Activated CD4-positive, alpha-beta T cell treated with anti-CD3 and anti-CD28 coated beads, Interleukin-2, amount 50 U/mL, for 48 hours (primary cell): ENCODE results near the gene PIEZO1.

Experiments used
- DNase-seq, 2 experiments: peaks; one replicate each; pipeline ENCODE4 v3.0.0-alpha.2; 2020

PIEZO1 gene

GRCh38 chr16:88732961-88733294, 52.1 kb downstream of the PIEZO1 start:
- no peak for DNase-seq

DNA sequence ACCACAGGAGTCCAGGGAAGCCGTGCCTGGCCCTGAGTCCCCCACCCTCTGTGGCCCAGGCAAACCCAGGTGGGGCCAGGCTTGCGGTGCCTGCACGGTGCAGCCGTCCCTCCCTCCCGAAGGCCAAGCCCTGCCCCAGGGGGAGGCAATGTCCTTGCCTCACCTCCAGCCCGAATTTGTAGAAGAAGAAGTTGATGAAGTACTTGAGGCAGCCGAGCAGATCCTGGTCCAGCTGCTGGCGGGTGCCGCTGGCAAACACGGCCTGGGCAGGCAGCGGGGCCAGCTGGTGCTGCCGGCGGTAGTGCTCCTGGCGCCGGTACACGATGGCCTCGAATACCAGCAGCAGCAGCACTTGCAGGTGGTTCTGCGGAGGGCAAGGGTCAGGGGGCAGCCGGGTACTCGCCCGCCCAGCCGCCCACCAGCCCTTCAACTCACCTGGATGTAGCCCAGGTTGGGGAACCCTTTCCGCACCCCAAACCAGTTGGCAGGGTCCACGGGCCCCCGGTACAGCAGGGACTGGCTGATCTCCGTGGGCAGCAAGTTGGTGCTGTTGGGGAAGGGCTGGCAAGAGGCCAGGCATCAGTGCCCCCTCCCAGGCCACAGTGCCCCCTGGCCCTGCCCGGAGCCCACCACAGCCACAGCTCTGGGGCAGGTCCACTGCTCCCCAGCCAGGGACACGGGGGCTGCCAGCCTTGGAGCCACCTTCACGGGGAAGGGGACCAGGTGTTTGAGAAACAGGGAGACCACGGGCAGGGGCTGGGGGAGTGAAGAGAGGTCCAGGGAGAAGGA, 52.7 kb downstream of the PIEZO1 start:
- no peak for DNase-seq

DNA sequence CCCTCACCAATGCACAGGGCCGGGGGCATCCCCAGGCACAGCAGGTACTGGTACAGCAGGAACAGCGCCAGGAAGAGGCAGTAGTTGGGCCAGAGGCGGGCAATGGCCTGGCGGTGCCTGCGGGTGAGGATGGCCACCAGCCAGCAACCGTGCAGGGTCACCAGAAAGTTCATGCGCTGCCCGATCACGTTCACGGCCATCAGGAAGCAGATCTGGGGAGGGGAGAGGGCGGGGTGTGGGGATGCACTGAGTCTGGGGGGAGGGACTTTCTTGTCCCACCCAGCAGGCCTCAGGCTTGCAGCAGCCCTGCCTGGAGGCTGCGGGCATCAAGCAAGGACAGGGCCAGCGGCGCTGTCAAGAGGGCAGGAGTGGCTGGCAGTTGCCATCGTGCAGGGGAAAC, 53.3 kb downstream of the PIEZO1 start:
- DNase-seq = no peak

DNA sequence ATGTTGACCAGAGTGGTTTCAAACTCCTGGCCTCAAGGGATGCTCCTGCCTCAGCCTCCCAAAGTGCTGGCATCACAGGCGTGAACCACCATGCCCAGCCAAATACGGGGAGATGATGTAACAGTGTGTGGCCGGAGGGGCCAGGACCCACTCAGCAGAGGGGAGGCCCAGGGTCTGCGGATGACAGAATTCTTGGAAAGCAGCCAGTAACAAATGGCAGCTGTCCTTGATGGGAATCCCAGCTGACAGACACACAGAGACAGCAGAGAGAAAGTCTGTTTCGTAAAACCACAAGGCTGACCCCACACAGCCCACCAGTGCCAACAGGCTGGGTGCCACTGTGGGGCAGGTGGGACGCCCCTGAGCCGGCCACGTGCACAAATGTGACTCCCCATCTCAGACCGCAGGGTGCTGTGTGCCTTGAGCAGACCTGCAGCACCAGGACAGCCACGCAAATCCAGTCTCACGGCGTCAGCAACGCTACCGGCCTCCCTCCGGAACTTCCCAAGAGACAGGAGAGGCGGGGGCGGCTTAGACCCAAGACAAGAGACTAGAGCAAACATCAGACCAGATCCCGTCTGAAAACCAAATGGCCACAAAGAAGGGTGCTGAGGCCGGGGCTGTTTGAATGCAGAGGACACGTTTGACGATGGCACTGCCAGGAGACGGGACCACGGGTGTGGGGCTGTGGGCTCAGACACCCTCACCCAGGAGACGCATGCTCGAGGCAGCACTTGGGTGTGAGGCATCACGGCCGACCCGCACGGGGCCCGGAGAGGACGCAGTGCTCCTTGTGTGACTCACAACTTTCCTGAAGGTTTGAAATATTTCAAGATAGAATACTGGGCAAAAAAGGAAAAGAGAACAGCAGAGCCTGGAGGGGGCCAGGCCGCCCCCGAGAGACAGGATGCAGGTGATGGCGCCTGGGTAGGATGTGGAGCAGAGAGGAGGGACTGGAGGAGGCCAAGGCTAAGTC, 54.1 kb downstream of the PIEZO1 start:
- no peak for DNase-seq

DNA sequence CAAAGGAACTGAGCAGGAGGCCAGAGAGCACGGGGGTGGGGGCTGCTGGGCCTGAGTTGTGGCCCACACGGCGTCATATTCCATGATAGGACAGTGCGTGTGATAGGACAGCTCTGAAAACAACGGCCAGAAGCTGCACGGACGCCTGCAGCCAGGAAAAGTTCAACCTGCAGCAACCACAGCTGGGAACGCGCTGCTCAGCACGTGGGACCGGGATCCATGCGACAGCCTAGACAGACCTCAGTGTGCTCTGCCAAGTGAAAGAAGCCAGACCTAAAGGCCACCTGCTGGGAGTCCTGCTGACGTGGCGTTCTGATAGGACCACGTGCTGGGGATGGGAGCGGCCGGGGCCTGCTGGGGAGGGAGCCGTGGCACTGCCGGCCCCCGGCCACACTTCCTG, 57.1 kb downstream of the PIEZO1 start:
- DNase-seq = no peak

GRCh38 chr16:88726981-88727380, 58.0 kb downstream of the PIEZO1 start:
- DNase-seq = no peak

DNA sequence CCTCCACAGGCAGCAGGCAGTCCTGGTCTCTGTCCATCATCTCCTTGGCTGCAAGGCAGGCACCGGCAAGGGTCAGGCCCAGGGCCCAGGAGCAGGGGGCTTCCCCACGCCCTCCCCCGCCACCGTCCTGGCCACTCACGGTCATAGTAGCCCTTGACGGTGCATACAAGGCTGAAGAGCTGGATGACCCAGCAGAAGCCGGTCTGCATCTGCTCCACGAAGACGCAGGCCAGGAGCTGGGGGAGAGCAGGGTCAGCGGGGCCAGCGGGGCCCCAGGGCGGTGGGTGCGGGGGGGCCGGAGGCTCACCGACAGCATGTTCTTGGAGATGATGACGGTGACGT, 58.6 kb downstream of the PIEZO1 start:
- no peak for DNase-seq

GRCh38 chr16:88725609-88726407, 59.2 kb downstream of the PIEZO1 start:
- no peak for DNase-seq

- DNase-seq = no peak
Measured at GRCh38 chr16:88724855-88725555, 60.0 kb downstream of the PIEZO1 start.

- no peak for DNase-seq
Measured at GRCh38 chr16:88723911-88724310, 61.1 kb downstream of the PIEZO1 start.

- DNase-seq = no peak
Measured at GRCh38 chr16:88723507-88723887, 61.5 kb downstream of the PIEZO1 start.

DNA sequence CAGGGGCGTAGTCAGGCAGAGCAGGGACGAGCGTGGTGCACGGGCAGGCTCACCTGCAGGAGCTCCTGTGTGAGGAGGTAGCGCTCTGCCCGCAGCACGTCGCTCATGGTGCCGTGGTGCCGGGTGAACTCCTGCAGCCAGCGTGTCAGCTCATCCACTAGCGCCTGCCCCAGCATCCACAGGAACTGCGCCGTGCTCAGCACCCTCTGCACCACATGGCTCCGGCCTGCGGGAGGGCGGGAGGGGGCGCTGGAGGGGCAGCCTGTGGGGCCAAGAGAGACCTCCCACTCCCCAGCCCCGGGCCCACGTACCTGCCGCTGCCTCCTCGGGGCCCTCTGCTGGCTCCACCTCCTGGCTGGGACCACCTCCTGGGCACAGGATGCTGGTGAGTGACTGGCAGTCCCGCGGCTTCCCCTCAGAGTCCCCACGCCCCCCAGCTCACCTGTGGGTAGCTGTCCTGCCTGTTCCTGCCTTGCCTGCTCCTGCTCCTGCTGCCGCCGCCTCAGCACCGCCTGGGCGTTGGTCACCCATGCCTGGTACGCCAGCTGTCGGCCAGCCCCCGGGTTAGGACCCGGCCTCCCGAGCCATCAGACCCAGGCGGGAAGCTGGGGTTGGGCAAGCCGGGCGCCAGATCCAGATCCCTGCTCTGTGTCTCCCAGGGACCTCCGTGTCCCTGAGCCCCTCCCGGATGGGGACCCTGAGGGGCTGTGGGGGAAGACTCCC, 62.1 kb downstream of the PIEZO1 start:
- DNase-seq = no peak

DNA sequence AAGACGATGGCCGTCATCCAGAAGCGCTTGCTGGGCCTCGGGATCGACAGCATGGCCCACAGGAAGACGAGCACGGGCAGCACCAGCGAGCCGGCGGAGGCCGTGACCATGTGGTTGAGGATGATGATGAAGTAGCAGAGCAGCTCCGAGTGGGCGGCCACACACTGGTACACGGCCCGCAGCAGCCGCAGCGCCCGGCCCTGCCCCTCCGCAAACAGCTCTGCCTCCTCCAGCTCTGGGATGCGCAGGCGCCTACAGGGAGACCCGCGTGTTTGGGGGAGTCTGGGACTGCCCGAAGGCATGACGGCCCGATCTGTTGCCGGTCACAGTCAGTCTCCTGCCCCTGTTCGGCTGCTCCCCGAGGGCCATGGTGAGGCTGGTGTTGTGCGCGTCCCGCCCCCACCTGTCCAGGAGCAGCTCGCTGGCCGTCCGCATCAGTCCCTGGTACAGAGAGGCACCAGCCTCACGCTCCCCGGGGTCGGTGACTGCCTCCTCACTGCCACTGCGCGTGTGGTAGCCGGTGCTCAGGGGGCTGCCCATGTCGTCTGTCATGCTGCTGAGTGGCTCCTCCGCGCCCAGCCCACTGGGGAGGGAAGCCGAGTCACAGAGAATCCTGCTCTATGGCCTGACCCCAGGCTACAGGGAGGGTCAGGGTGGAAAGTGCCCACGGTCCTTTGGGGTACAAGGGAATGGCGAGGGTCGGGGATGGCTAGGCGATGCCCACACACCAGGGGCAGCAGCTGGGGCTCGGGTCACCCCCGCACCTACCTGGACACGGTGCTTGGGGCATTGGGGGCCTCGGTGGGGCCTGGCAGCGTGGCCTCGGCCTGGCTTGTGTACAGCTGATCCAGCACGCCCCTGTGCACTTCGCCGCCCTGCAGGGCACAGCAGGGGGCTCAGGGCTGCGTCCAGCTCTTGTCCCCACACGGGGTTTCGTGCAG, 62.9 kb downstream of the PIEZO1 start:
- DNase-seq = no peak

GRCh38 chr16:88721236-88721635, 63.8 kb downstream of the PIEZO1 start:
- no peak for DNase-seq

DNA sequence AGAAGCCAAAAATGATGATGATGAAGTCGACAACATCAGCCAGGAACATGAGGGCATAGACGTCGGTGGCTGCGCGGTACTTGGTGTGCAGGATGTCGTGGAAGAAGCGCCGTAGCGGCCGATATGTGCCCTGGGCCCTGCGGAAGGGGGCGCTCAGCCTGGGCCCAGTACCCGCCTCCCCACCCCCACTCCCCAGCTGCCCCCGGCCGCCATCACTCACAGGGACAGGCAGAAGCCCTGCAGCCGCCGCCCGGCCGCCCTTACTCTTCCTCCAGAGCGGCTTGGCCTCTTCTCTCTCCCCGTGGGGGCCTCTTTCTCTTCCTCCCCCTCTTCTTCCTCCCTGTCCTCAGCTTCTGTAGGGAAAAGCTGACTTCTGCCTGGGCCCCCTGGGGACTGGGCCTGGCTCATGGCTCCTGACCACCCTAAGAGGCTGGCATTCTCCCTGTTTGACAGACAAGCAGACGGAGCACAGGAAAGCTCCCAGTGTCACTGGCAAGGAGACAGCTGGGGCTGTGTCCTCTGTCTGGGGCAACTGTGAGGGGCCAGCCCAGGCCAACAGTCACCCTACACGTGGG, 64.5 kb downstream of the PIEZO1 start:
- no peak for DNase-seq

GRCh38 chr16:88719933-88720296, 65.1 kb downstream of the PIEZO1 start:
- no peak for DNase-seq

- no peak for DNase-seq
Measured at GRCh38 chr16:88719267-88719932, 65.6 kb downstream of the PIEZO1 start.

DNA sequence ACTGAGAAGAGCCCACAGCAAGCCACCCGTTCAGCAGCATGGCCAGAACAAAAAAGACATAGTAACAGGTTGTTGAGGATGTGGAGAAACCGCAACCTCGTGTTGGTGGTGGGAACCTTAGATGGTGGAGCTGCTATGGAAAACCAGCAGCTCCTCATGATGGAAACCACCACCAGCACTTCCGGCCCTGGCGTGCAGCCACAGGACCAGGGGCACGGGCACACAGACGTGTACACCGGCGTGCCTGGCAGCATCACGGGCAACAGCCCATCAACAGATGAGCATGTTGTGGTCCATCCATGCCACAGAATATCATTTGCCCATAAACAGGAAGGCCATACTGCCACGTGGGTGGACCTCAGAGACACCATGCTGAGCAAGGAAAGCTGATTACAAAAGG, 66.8 kb downstream of the PIEZO1 start:
- no peak for DNase-seq

- no peak for DNase-seq
Measured at GRCh38 chr16:88716601-88717001, 68.4 kb downstream of the PIEZO1 start.

DNA sequence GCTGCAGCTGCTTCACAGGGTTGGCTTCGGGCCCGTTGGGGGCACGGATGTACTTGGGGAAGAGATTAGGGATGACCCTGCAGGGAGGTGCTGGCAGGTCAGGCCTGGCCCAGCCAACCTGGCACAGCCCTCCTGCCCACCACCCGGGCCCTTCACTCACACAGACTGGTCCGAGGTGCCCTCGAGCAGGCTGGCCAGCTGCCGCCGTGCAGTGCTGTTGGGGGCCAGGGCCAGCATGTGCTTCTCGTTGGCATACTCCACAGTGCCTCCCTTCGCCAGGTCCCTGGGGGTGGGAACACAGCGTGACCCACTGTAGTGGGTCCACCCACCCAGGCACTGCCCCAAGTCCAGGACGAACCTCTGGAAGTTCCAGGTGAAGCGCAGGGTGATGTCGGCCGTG, 68.8 kb downstream of the PIEZO1 start:
- no peak for DNase-seq
